Retinal pigment epithelial cell (primary cell): Measurements from ENCODE around the gene OGFOD1.

ENCODE experiments used
- DNase-seq: peaks from one replicate; pipeline ENCODE4 v3.0.0-alpha.2; 2010; ENCODE audit warnings: low read depth
- H3K4me3 ChIP-seq: 2 replicates; pipeline ENCODE4 v1.5.1; 2011; ENCODE audit warnings: mild to moderate bottlenecking, low read length, control low read depth, moderate library complexity
- CTCF ChIP-seq: conservative IDR thresholded peaks from 2 replicates; pipeline ENCODE4 v1.5.1; 2011; ENCODE audit warnings: low read depth, low read length, control low read depth, inconsistent platforms

OGFOD1 gene

GRCh38 chr16:56451753-56452689, 667 bp downstream of the OGFOD1 start:
- no peak for TF ChIP-seq CTCF
- peak overlapping the region; percentile 91 for H3K4me3 ChIP-seq
- peak; percentile 13 for DNase-seq

GRCh38 chr16:56457927-56458470, 6.6 kb downstream of the OGFOD1 start:
- H3K4me3 ChIP-seq: no peak overlapping the region
- DNase-seq: no peak
- TF ChIP-seq CTCF: no peak

- TF ChIP-seq CTCF: no peak
- DNase-seq: peak; percentile 71
- no peak overlapping the region for H3K4me3 ChIP-seq
These were observed 8.7 kb downstream of the OGFOD1 start for GRCh38 chr16:56460101-56460500.

GRCh38 chr16:56462064-56462796, 10.9 kb downstream of the OGFOD1 start:
- no peak overlapping the region for H3K4me3 ChIP-seq
- TF ChIP-seq CTCF: no peak
- no peak for DNase-seq

GRCh38 chr16:56463153-56463552, 11.8 kb downstream of the OGFOD1 start:
- DNase-seq: no peak
- TF ChIP-seq CTCF: no peak
- no peak overlapping the region for H3K4me3 ChIP-seq

GRCh38 chr16:56466344-56466743, 15.0 kb downstream of the OGFOD1 start:
- DNase-seq: no peak
- TF ChIP-seq CTCF: no peak
- H3K4me3 ChIP-seq: no peak overlapping the region
